ENCODE data around the gene CHRDL2. TPM values are rescaled to one million over a fixed set of nuclear protein-coding genes. Genes with fewer than 3 reads are reported as not detected.

The CHRDL2 gene
- total RNA-seq, 1 donor from 2014 or later, result not detected

DNA sequence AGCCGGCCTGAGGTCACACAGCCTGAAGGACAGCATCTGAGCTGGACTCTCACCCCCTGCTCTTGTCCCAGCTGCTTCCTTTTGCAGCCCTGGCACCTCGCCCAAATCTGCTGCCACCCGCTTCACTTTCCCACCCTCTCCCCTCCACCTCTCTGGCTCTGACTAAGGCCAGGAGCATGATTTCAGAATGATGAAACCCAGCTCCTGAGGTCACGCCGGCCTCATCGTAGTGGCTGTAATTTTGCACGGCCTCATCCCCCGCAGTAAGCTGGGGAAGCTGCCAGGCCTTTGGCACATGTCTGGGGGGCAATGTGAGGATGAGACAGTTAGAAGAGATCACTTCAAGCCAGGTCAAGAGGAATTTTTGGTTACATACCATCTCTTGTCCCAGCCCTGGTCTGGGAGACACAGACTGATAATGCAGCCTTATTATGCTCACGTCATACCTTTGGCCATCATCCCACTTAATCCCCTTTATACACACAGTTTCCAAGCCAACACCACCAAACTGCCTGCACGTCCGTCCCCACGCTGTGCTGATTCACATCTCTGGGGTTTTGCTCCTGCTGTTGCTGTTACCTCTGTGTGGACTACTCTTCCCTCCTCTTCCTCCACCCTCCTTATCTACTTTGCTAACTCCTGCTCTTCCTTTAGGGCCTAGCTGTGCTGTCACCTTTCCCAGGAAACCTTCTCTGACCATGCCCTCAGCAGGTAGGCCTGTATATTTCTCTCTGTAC is 58.1 kb downstream of the CHRDL2 start:
- peak; percentile 83 for DNase-seq (ENCODE audit: low read depth)
- no peak overlapping the region for H3K4me3 ChIP-seq (ENCODE audit: low read depth, low read length)
- TF ChIP-seq, protein P1, sequence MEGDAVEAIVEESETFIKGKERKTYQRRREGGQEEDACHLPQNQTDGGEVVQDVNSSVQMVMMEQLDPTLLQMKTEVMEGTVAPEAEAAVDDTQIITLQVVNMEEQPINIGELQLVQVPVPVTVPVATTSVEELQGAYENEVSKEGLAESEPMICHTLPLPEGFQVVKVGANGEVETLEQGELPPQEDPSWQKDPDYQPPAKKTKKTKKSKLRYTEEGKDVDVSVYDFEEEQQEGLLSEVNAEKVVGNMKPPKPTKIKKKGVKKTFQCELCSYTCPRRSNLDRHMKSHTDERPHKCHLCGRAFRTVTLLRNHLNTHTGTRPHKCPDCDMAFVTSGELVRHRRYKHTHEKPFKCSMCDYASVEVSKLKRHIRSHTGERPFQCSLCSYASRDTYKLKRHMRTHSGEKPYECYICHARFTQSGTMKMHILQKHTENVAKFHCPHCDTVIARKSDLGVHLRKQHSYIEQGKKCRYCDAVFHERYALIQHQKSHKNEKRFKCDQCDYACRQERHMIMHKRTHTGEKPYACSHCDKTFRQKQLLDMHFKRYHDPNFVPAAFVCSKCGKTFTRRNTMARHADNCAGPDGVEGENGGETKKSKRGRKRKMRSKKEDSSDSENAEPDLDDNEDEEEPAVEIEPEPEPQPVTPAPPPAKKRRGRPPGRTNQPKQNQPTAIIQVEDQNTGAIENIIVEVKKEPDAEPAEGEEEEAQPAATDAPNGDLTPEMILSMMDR (conservative IDR thresholded peaks at IDR 0.05; ENCODE audit: low read depth, low read length), result no peak

DNA sequence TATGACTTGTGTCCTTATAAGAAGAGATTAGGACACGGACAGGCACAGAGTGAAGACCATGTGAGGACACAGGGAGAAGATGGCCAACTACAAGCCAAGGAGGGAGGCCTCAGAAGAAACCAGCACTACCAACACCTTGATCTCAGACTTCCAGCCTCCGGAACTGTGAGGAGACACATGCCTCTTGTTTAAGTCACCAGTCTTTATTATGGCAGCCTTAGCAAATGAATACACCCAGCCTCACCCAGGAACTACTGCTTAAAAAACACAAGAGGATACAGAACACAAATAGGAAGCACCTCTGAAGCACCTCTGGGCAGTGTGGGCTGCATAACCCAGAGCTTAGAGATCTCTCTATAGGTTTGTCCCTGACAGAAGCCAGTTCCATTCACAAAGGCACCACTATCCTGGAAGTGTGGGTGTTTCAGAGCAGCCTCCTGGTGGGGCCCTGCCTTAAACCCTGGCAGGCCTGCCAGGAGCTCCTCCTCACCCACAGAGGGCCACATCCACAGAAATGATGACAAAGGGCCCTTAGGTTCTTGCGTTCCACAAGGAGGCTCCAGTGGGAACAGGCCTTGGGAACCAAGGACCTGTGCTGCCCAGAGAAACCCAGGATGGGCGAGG is 58.8 kb downstream of the CHRDL2 start:
- H3K4me3 ChIP-seq (ENCODE audit: low read depth, low read length), result no peak overlapping the region
- TF ChIP-seq, protein P1 (conservative IDR thresholded peaks at IDR 0.05; ENCODE audit: low read depth, low read length), result peak; percentile 11
- no peak for DNase-seq (ENCODE audit: low read depth)

DNA sequence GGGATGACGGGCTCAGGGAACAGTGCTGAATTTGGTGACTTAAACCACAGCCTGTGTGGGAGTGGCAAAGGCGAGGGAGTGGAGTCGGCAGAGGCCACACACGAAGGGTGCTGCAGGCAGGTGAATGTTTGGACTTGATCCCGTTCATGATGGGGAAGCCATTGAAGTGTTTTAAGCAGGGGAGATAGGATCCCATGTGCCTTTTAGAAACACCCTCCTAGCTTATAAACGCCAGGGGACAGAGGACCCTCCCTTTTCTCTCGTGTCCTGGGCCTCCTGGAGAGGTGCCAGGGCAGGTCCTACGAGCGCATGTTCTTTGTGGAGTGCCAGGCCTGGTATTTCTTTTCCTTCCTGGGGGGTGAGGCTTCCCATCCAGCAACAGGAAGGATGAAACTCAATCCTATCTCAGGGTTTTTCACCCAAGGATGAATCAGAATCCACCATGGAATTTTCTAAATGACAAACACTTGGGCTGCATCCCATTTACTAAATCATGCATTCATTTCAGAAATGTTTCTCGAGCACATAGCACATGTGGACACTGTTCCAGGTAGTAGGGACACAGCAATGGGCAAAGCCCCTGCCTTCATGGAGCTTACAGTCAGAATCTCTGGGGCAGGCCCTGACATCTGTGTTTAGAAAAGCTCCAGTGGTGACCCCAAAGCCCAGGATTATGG is 59.6 kb downstream of the CHRDL2 start:
- H3K4me3 ChIP-seq (ENCODE audit: low read depth, low read length), result no peak overlapping the region
- DNase-seq (ENCODE audit: low read depth), result no peak
- TF ChIP-seq, protein P1 (conservative IDR thresholded peaks at IDR 0.05; ENCODE audit: low read depth, low read length), result no peak

DNA sequence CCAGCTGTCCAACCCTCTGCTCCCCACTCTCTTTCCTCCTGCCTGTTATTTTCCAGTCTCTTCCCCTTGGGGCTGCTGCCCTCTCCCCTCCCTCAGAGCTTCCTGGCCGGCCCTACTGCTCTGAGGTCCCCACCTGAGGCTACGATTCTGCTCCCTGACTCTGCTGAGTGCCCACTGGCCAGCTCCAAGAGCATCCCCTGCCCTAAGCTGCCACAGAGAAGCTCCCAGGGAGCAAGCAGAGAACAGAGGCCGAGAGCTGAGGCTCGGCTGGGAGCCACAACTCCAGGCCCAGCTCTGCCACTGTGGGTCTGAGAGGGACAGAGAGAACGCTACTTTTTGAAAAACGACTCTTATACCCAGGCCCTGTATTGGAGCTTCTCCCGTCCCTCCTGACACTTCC is 61.1 kb downstream of the CHRDL2 start:
- DNase-seq (ENCODE audit: low read depth), result no peak
- TF ChIP-seq, protein P1 (conservative IDR thresholded peaks at IDR 0.05; ENCODE audit: low read depth, low read length), result no peak
- H3K4me3 ChIP-seq (ENCODE audit: low read depth, low read length), result no peak overlapping the region

DNA sequence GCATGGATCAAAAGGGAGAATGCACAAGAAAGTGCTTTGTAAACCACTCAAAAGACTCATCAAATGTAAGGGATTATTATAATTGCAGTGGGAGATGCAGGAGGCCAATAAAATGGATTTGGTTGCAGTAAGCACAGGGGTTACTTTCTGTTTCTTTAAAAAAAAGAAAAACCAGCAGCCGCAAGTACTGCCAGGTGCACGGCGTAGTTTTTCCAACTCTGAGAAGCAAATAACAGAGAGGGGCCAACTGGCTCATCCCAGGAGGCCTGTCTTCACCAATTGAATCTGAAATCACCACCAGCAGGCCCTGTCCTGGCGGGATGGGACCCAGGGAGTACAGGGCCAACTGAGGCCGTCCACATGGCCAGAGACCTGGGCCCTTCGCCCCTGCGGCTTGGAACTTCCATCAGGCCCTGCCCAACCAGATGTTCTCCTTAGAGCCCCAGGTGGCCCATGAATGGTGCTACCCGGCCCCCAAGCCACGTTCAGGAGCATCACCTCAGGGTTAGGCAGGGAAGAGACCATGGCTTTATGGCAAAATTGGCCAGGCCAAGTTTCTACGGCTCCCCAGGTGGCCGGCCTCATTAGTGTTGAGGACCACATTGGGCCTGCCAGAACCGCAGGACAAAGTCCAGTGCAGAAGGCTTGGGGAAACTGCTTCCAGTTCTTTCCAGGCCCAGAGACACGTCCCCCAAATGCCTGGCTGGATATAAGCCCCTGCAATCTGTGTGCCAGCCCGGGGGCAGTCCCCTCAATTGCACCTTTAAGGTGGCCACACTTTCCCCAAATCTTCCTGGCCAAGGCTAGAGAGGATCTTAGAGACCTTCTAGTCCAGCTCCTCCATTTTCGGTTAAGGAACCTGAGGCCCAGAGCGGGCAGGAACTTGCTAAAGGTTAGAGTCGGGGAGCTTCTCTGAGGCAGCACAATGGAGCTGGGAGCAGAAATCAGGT is 61.7 kb downstream of the CHRDL2 start:
- TF ChIP-seq, protein P1 (conservative IDR thresholded peaks at IDR 0.05; ENCODE audit: low read depth, low read length), result no peak
- no peak overlapping the region for H3K4me3 ChIP-seq (ENCODE audit: low read depth, low read length)
- DNase-seq (ENCODE audit: low read depth), result no peak

DNA sequence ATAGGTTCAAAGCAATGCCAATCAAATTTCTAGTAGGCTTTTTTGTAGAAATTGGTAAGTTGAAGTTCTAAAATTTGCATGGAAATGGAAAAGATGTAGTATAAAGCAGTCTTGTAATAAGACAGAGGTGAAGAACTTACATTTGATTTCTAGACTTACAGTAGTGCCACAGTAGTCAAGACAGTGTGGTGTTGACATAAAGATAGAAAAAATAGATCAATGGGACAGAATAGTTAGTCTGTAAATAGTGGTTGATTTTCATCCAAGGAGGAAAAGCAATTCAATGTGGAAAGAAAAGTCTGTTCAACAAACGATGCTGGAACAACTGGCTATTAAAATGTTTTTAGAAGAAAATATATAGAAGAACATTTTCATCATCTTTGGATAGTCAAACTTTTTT is 67.9 kb downstream of the CHRDL2 start:
- TF ChIP-seq, protein P1 (conservative IDR thresholded peaks at IDR 0.05; ENCODE audit: low read depth, low read length), result no peak
- no peak for DNase-seq (ENCODE audit: low read depth)
- H3K4me3 ChIP-seq (ENCODE audit: low read depth, low read length), result no peak overlapping the region

All from epithelial cell of proximal tubule (primary cell).